AG09319 (cell line): ENCODE data around the gene CDK19.

Source experiments
- DNase-seq: peaks from one replicate; pipeline ENCODE4 v3.0.0-alpha.2; 2010; ENCODE audit warnings: low read depth; ENCODE audit errors: extremely low read depth
- CTCF ChIP-seq: IDR thresholded peaks from 2 replicates; pipeline ENCODE4 v1.5.1; 2011; ENCODE audit warnings: low read depth, mild to moderate bottlenecking, inconsistent platforms, low read length, moderate library complexity

Gene CDK19

GRCh38 chr6:110567957-110568696 lies 247.1 kb downstream of the CDK19 start:
- no peak for TF ChIP-seq CTCF
- DNase-seq, result no peak

- DNase-seq, result no peak
- no peak for TF ChIP-seq CTCF
Measured at GRCh38 chr6:110566346-110567125, 248.7 kb downstream of the CDK19 start.

- no peak for TF ChIP-seq CTCF
- no peak for DNase-seq
Measured at GRCh38 chr6:110564703-110565421, 250.4 kb downstream of the CDK19 start.

GRCh38 chr6:110563711-110564110 lies 251.6 kb downstream of the CDK19 start:
- TF ChIP-seq CTCF, result no peak
- DNase-seq, result no peak

GRCh38 chr6:110562316-110562915 lies 252.9 kb downstream of the CDK19 start:
- DNase-seq, result no peak
- TF ChIP-seq CTCF, result no peak

- DNase-seq, result no peak
Measured at GRCh38 chr6:110561696-110562095, 253.6 kb downstream of the CDK19 start.

More at GRCh38 chr6:110561696-110562095, 253.6 kb downstream of the CDK19 start:
- TF ChIP-seq CTCF, result no peak
